Measurements from ENCODE around the gene MRTFA. TPM values are rescaled to one million over a fixed set of nuclear protein-coding genes. Genes with fewer than 3 reads are reported as not detected.

MRTFA gene
- total and polyA plus RNA-seq, 12 donors: 12.3 to 141 (median 41.6) TPM

DNA sequence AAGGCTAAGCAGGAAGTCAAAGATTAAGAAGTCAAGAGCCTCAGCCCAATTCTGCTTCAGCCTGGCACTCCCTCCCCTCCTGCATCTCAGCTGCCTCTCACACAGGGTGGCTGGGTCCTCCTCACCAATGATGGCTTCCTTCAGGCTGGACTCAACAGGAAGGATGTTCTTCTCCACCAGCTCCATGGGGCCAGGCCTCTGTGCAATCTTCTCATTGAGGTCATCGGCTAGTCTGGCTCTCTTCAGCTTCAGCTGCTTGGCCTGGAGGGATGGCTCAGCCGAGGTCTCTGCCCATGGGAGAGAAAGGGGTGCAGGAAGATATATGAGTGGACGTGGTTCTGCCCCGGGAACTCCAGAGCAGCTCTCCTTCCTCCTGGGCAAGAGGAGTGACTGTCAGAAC is 207.0 kb downstream of the MRTFA start:
- peaks cover 0 to 37% of the 10 kb centered on the region in 2 donors for H3K36me3 ChIP-seq (replicated peaks in 1 of 2)
- intact Hi-C loops (cut with DNase I): no loop called here

GRCh38 chr22:40428796-40429195 is 207.7 kb downstream of the MRTFA start:
- intact Hi-C loops (cut with DNase I): no loop called here
- Histone ChIP-seq H3K4me1 (replicated peaks in 1 of 2) (peaks cover 4 to 26% of the 10 kb centered on the region in 2 donors), H3K27ac (no peak overlapping the region), H3K9me3 (replicated peaks in 1 of 3) (no peaks in the 10 kb centered on the region), H3K36me3 (replicated peaks in 1 of 2) (peaks cover 0 to 41% of the 10 kb centered on the region in 2 donors), H3K27me3 (no peaks in the 10 kb centered on the region), H3K4me3 (no peak overlapping the region)
- TF ChIP-seq POLR2A (IDR thresholded peaks at IDR 0.05): no peak
- no peak for TF ChIP-seq CTCF (IDR thresholded peaks at IDR 0.05)
- WGBS, 4 donors: 91 to 98% (median 96%) methylated on average over 4 of the region's 4 CpGs
- DNase-seq: peak in 1 of 7 donors; percentile 16

More for the DNA sequence above, 207.0 kb downstream of the MRTFA start:
- TF ChIP-seq CTCF (IDR thresholded peaks at IDR 0.05): no peak
- TF ChIP-seq POLR2A (IDR thresholded peaks at IDR 0.05): no peak
- H3K4me1 ChIP-seq (replicated peaks in 1 of 2): peaks cover 4 to 32% of the 10 kb centered on the region in 2 donors
- H3K9me3 ChIP-seq (replicated peaks in 1 of 3): no peaks in the 10 kb centered on the region
- WGBS, 4 donors: 92 to 100% (median 96%) methylated on average over 2 to 4 of the region's 4 CpGs
- no peak overlapping the region for H3K4me3 ChIP-seq
- H3K27me3 ChIP-seq: no peaks in the 10 kb centered on the region
- no peak for DNase-seq
- no peak overlapping the region for H3K27ac ChIP-seq

DNA sequence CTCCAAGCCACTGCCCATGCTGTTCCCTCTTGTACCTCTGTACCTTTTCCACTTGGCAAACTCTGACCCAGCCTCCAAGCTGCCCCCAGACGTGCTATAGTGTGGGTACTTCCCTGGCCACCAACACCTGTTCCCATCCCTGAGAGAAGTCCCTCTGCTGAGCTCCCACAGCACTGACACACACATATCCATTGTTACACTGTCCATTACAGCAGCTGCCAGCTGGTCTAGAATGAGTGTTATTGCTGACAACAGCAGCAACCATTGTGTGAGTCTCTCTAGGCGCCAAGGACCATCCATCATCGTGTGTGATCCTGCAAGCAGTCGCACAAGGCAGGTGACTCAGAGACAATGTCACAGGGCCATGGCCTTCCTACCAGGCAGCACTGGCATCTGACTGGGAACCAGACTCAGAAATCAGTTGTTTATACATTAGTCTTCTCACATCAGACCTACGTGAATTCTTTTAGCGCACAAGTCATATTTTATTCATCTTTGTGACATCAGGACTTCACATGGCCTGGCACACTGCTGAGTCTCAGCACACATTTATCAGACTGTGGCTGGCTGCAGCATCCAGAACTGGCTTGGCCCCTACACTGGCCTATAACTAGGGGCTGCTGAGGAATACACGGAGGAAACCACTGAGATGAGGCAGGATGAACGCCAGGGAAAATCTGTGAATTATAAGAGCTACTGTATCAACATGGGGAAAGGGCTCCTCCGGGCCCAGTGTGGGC is 209.8 kb downstream of the MRTFA start:
- Histone ChIP-seq H3K9me3 (replicated peaks in 1 of 3) (no peaks in the 10 kb centered on the region), H3K4me1 (replicated peaks in 1 of 2) (peaks cover 0 to 19% of the 10 kb centered on the region in 2 donors), H3K27ac (peak overlapping the region; percentile 13 to 87 (median 78)), H3K4me3 (no peak overlapping the region), H3K36me3 (replicated peaks in 1 of 2) (peaks cover 0 to 58% of the 10 kb centered on the region in 2 donors), H3K27me3 (no peaks in the 10 kb centered on the region)
- peak; percentile 90 to 98 (median 97) for DNase-seq
- peak in 1 of 2 donors; percentile 59 for TF ChIP-seq POLR2A (IDR thresholded peaks at IDR 0.05)
- no peak for TF ChIP-seq CTCF (IDR thresholded peaks at IDR 0.05)
- 36 to 46% (median 44%) methylated on average over 8 to 9 of the region's 9 CpGs for WGBS, 4 donors
- intact Hi-C loops (cut with DNase I): no loop called here

DNA sequence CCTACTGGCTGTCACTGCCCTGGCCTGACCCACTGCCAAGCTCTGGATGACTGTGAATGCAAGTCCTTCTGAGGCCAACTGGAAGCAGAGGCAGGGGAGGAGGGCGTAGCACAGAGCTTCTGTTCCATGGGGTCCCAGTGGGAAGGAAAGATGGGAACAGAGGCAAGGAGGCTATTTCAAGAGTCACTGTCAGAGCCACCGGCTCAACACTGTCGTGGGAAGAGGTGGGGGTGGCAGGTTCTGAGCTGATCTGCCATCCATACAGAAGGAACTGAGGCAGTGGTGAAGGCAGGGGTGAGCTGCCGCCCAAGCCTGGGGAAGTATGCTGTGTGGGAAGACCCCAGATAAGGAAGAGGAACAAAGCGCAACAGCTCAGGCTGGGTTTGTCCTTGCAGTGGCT is 211.4 kb downstream of the MRTFA start:
- Histone ChIP-seq H3K4me3 (no peak overlapping the region), H3K9me3 (replicated peaks in 1 of 3) (no peaks in the 10 kb centered on the region), H3K27me3 (no peaks in the 10 kb centered on the region), H3K27ac (no peak overlapping the region), H3K36me3 (replicated peaks in 1 of 2) (peaks cover 0 to 67% of the 10 kb centered on the region in 2 donors), H3K4me1 (replicated peaks in 1 of 2) (peaks cover 0 to 16% of the 10 kb centered on the region in 2 donors)
- intact Hi-C loops (cut with DNase I): no loop called here
- 85 to 92% (median 89%) methylated on average over 5 of the region's 5 CpGs for WGBS, 4 donors
- TF ChIP-seq CTCF (IDR thresholded peaks at IDR 0.05) (no peak), POLR2A (IDR thresholded peaks at IDR 0.05) (no peak)
- peak in 2 of 7 donors; percentile 24 to 53 for DNase-seq

Data from adrenal gland (tissue), 12 donors.